RPMI7951 (cell line): ENCODE measurements around the gene BTN2A1. TPM values are rescaled to one million over a fixed set of nuclear protein-coding genes. Genes with fewer than 3 reads are reported as not detected.

Source experiments
- DNase-seq: peaks from one replicate; pipeline ENCODE4 v3.0.0-alpha.2; 2012; ENCODE audit warnings: low read depth
- total RNA-seq: library from RNA; depleted of rRNA; stranded (reverse); fragments of >200 nt; shearing (Covaris generic); gene quantifications from 2 replicates; pipeline ENCODE4 v1.2.3, GENCODE V29; 2014

Gene BTN2A1
- total RNA-seq, 1 experiment from 2014 or later = 15.0 TPM

DNA sequence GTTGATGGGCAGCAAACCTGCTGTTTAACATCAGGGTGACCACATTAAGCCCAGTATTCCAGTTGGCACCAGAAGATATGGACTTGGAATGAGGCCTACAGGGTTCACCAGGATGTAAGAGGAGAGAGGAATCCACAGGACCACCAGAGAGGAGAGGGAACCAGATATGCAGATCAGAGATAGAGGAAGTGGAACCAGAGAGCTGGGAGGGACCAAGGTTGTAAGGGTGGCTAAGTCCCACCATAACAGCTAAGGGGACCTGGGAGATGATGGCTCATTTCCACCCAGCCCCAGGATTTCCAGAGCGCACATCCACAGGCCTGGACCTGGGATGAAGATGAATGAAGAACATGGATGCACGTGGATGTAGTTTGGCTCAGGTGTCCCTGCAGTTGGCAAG is 11.1 kb downstream of the BTN2A1 start:
- no peak for DNase-seq

DNA sequence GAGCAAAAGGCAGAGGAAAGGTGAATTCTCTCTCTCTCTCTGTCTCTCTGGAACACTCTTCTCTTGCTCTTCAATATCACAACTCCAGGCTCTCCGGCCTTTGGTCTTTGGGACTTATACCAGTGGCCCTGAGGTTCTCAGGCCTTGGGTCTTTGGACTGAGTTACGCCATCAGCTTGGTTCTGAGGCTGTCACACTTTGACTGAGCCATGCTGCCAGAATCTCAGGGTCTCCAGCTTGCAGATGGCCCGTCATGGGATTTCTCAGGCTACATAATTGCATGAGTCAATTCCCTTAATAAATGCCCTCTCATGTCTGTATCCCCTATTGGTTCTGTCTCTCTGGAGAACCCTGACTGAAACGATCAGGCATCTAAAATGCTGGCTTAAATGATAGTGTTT is 12.9 kb downstream of the BTN2A1 start:
- no peak for DNase-seq

DNA sequence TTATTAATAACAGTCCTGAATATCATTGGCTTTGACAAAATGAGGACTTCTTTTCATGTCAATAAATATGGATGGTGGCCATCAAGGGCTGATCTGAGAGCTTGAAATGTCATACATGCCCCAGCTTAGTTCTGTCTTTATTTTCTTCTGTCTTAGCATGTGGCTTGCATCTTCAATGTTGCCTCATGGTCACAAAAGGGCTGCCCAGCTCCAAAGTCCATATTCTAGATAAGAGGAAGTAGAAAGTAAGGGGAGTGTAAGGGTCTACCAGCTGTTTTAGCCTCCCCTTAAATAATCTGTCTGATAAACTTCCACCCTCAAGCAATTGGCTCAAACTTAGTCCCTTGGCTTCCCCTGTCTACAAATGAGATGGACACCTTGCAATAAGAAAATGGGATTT is 14.2 kb downstream of the BTN2A1 start:
- DNase-seq = no peak

DNA sequence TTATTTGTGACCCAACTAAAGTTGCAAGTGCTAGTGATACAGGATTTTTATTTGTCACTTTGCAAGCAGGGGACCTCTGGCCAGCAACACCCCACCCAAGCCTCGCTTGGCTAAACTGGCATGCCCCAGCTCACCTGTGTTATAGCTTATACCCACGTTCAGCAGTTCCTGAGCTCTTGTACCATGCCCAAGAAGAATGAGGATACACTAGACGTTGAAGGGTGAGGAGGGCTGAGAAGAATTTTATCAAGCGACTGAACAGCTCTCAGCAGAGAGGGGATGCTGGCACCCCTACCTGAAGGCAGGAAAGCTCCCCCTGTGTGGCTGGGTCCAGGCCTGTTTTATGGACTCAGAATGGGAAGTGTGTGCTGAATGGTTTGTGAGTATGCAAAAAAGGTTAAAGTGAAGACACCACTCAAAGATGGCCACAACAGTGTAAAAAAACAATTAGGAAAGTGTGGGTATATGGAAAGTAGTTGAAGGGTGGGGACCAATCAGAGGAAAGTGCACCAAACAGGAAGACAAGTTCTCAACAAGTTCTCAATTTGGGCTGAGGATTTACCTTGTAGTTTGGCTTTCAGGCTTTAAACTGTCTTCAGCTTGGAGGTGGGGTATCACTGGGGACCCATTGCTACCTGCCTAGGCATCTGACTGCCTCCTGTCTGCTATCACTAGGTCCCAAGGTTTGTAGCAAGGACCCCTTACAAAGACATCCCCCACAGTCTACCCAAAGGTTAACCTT is 15.0 kb downstream of the BTN2A1 start:
- DNase-seq = no peak

DNA sequence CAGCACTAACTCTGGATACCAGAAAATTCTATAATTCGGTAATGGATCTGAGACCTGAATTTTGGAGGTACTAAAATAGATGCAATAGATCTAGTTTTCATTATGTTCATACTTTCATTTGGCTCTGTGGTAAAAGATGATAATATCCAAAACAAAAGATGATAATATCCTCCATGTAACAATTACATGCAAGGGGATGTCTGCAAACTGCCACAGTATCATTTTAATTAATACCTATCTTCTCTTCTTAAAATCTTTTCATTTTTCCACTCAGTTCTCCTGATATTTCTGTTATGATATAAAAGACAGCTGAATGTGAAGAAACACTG is 15.6 kb downstream of the BTN2A1 start:
- no peak for DNase-seq

DNA sequence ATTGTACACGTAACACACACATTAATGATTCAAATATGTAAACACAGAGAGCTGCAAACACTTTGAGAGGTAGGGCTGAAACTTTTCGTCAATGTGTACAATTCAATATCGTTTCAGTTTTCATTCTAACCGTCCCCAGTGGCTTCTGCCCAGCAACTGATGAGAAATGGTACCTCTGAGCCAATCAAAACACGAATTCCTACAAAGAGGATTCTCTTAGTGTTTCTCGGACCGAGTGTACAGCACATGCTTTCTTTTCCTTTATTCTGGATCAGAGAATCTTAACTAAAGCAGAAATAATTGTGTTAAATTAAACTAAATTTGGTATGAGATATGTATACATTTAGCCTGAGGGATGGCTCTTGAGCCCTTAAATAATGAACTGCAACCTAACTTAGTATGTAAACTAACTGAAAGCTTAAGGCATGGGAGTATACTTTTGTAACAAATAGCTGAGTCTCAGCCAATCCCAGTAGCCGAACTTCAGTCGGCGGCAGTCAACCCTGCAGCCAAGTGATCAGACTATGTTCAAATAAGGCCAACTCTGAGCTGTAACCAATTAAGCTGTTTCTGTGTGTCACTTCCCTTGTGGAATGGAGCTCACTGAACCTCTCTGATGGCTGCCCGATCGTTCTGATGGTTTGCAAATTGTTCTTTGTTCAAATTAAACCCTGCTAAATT is 16.1 kb downstream of the BTN2A1 start:
- DNase-seq = peak; percentile 99

DNA sequence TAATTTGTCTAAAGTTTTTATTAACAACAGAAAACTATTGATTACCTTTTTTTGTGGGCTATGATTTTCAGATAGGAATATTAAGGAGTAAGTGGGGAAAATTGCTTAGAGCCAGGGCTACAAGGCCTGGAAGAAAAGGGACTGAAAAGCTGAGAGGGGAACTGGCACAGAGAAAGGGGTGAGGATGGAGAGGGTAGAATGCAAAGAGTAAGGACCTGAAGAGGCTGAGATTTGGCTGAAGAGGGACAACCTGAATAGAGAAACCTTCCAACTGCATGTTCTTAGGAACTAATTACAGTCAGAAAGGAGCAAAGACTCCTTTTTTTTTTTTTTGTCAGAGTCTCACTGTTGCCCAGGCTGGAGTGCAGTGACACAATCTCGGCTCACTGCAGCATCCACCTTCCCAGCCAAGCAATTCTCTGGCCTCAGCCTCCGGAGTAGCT is 16.7 kb downstream of the BTN2A1 start:
- no peak for DNase-seq

DNA sequence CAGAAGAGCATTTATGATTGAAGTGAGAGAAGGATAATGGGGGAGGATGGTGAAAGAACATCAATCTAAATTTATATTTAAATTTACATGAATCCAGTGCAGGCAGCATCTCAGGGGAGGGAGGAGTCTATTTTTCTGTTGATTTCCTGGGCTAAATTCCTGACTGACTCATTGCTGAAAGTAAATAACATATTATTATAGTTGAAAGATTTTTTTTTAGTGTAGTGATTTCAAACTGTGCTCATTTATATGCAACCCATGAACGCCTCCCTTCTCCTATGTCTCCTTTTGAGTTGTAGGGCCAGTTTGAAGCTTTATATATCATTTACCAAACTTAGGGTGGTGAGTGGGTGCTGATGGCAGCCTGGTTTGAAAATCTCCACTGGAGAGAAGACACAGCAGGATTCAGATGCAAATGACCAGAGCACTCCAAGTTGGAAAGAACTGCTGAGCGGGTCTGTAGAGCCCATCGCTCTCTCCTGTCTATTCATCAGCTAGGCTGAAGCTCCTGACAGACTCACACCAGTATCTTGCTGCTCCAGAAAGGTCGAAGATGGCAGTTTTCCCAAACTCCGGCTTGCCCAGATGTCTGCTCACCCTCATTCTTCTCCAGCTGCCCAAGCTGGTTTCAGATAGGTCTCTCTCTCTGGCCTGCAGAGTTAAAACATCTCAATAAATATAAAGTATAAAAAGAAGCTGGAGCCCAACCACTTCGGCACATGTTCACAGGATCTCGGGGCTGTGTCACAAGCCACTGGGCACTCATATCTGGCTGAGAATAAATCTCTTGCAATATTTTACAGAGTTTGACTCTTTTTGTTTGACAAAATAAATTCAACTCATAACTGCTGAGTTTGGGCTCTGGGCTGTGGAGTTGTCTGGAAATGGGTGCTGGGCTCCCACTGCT is 18.3 kb downstream of the BTN2A1 start:
- peak; percentile 28 for DNase-seq

DNA sequence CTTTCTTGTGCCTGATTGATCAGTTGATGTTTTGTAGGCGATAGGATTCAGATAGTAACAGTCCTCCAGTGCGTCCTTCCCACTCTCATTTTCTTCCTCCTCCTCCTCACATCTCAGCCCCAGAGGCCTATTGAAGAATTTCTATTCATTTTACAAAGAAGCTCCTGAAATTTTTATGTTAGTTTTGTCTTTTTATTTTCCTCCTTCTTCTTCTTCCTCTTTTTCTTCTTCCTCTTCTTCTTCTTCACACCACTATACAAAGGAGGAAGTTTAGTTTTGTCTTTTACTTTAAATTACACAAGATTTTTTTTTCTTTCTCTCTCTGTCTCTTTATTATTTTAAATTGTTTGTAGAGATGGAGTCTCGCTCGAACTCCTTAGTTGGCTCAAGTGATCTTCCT is 19.1 kb downstream of the BTN2A1 start:
- DNase-seq = no peak

DNA sequence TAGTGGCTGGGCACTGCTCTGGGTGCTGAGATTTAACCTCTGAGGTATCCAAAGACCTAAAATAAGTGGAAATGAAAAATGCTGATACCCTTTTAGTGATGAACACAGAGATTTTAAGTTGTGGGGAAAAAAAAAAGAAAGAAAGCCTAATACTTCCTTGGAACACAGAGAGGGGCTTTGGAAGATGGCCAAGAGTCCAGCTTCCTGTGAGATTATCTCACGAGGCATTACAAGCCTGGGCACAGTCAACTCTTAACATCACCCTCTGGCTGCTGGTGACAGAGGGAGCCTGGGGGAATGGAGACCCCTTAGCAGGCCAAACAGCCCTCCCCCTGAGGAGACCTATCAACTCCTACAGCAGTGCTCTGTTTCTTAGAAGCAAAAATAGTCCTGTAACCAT is 19.7 kb downstream of the BTN2A1 start:
- DNase-seq = no peak

DNA sequence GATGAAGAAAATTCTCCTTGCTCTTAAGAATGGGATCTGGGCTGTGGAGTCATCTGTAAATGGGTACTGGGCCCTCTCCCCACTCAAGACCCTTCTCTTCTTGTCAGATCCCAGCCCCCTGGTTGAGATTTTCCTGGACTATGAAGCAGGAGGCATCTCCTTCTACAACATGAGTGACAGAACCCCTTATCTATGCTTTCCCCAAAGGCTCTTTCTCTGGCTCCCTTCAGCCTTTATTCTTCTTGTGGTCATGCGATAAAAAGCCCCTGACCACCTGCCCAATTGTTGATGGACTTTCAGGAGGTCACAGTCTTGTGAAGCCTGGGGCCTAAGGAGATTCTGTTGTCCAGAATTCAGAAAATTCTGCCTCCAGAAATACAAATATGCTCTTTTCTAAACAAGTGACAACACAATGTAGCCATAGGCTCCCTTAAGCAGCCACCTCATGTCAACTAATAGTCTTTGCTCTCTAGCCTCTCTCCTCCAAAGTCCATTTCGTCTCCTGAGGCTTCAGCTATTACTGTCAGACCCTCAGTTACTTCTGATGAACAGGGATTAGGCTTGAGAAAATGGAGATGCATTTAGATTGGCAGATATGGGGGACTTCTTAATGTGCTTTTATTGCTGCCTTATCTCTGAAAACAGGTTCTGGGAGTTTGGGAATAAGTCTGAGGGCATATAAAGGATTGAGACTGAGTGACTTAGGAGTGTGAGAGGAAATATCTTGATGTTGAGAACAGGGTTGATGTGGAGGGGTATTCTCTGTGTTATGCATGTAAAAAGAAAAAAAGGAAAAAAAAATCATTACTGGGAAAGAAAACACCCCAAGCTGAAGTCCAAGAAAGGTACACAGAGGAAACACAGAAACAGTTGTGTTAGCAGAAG is 20.6 kb downstream of the BTN2A1 start:
- DNase-seq = no peak

DNA sequence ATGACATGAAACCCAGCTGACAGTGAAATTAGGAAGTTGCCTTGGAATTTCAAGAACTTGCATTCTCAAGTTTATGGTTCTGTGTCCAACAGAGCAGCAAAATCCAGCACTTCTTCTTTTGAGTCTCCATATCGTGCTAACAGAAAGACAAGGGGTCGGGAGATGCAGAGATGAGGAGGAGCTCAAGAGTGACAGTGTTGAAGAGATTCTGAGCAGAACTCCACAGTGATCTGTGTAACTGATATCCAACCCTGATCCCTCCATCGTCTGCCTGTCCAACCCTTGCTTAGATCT is 21.2 kb downstream of the BTN2A1 start:
- DNase-seq = no peak

DNA sequence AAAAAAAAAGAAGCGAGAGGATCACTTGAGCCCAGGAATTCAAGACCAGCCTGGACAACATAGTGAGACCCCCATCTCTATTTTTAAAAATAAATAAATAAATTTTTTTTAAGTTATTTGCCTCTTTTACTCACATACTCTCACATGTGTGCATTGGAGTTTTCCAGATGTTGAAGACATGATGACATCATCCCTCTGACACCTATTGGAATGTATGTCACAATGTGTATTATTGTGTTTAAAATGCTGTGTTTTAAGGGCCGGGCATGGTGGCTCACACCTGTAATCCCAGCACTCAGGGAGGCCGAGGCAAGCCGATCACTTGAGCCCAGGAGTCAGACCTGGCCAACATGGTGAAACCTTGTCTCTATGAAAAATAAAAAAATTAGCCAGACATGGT is 24.6 kb downstream of the BTN2A1 start:
- DNase-seq = no peak

DNA sequence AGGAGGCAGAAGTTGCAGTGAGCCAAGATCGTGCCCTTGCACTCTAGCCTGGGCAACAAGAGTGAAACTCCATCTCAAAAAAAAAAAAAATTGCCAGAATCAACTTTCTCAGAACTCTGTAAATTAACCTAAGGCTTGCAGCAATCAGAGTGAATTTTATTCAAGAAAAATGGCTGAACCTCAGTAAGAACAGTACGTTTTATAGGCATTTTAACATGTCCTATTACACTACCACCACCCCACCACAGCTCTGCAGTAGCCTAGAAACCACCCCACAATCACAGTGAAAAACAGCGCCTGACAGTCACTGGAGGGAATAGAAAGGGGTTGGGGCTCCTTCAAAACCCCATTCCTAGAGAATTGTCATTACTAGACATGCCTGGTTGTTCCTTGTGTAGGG is 26.0 kb downstream of the BTN2A1 start:
- no peak for DNase-seq

DNA sequence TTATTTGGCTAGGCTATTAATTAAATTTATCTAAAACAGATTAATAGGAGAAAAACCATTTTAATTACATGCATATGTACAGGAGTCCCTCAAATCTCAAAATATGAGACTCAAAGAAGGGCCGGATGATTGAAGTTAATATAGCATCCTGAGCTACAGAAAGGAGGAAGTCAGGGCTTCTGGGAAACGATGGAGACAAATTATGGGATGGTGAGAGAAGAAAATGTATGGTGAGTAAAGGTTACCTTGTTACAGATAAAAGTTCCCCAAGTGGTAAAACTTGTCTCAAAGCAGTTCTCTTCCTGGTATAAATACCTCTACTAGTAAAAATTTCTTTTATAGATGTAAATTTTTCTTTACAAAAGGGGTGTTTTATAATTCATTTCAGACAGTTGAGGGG is 26.4 kb downstream of the BTN2A1 start:
- DNase-seq = no peak

DNA sequence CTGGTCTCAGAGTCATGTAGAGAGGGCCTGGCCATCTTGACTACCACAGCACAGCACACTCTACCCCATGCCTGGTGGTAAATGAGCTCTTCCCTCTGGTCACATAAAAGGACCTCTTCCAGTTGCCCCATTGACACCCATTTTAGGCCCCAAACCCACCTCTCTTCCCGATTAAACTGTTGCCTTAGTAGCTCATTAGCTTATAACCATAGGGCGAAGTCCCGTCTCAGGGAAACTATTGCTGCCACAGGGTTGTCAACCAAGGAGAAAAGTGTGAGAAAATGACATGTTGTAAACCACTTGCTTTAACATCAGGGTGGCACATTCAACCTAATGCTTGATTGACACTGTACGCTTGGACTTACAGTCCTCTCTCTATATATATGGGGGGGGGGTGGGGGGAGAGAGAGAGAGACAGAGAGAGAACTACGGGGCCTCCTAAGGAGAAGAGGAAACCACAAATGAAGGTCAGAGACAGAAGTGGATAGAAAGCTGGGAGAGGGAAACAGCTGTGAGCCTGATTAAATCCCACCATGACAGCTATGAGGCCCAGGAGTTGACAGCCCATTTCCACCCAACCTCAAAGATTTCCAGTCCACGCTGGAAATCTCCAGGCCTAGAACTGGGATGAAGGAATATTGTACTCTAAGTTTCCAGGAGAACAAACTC is 27.5 kb downstream of the BTN2A1 start:
- DNase-seq = no peak

DNA sequence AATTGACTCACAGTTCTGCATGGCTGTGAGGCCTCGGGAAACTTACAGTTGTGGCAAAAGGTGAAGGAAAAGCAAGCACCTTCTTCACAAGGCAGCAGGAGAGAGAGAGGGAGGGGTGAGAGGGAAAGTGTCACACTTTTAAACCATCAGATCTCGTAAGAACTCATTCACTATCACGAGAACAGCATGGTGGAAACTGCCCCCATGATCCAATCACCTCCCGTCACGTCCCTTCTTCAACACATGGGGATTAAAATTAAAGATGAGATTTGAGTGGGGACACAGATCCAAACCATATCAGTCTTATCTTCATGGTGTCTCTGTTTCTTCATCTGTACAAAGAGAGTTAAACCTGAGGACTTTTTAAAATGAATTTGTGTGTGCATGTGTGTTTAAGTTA is 28.6 kb downstream of the BTN2A1 start:
- no peak for DNase-seq

DNA sequence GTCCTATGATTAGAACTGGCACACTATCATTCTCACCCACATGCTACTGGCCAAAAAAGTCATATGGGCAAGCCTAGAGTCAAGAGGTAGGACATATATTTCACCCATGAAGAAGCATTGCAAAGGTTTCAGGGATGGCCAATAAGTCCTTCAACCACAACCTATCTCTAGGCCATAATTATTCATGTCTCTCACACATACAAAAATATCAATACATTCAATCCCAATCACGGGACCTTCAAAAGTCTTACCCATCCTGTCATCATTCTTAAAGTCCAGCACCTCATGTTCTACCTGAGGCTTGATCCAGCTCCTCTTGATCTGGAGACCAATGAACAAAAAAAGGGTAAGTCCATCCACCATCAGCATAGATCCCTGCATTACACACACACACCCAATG is 29.7 kb downstream of the BTN2A1 start:
- DNase-seq = no peak

DNA sequence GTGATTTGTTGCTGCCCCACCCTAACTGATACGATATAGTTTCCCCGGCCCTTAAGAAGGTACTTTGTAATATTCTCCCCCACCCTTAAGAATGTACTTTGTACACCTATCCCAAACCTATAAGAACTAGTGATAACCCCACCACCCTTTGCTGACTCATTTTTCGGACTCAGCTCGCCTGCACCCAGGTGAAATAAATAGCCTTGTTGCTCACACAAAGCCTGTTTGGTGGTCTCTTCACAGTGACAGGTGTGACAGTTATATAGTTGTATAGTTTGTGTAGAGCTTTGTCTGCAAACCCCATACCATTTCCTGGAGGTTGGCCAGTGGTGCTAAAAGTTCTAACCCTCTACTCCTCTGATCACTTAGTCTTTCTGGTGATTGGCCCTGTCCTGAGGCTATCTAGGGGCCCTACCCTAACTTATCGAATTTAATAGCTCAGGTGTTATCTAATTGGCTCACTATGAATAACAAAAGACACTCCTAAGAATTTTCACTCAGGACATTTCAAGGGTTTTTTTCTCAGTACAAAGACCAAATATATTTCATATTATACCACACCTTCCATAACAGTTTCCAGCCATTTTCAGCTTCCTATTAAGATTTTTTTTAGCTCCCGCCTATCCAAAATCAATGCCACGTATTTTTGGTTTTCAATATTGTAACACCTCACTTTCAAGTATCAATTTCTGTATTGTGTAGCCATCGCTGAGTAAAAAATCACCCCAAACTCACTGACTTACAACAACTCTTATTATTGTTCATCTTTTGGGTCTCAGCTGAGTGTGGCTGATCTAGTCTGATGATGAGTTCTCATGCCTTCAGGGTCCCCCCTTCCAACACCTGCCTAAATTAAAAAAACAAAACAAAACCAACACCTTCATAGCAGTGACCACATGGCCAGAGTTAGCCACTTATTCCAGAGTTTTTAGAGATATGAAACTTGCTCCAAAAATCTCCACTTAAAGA is 32.5 kb downstream of the BTN2A1 start:
- no peak for DNase-seq

DNA sequence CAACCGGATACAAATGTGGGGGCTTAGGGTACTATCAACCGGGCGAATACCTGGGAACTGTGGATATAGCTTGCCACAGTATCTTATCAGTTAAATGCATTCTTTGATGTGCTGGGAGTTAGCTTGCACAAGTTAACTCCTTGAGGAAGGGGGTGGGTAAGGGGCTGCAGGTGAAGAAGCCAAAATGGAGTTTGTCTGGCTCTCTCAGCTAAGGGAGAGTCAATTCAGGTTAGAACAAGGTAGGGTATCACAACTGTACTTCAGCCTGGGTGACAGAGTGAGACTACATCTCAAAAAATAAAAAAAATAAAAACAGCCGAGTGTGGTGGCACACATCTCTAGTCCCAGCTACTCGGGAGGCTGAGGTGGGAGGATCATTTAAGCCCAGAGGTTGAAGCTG is 33.8 kb downstream of the BTN2A1 start:
- DNase-seq = no peak
